Ramos (cell line): ENCODE measurements around the gene CIAO1.
"Not testable (repeated sequence)": the region's sequence is repeated elsewhere in the genome, so short reads cannot be mapped to it uniquely, and the experiment has no call there.

Source experiments
- in situ Hi-C: fragments of 300-500 bp; cut with MboI; formaldehyde crosslinking; loops from one replicate; pipeline ENCODE4 v1.14.3; 2022; ENCODE audit warnings: low sequenced_read_pairs; ENCODE audit not compliant: unreplicated experiment

The CIAO1 gene

DNA sequence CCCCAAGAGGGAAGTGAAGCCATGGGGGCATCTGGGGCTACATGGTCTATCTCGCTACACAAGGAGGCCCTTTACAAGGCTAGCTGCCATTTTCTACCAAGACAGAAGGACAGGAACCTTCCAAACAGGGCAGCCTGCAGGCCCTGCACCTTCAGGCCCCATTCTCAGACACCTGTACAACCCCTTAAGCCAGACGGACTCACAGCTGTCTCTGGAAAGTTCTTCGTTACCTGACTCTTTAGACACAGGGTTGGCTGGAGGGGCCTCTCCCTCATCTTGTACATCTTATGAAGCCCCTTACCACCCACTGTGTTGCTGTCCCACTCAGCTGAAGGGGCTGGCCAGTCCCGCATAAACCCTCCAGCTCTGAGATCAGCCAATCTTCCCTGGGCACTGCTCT is 17.4 kb upstream of the CIAO1 start:
- in situ Hi-C loops = no loop called here

GRCh38 chr2:96249654-96250053 is 16.4 kb upstream of the CIAO1 start:
- in situ Hi-C loops = no loop called here

- in situ Hi-C loops = no loop called here
Observed at GRCh38 chr2:96250188-96250587, 15.8 kb upstream of the CIAO1 start.

DNA sequence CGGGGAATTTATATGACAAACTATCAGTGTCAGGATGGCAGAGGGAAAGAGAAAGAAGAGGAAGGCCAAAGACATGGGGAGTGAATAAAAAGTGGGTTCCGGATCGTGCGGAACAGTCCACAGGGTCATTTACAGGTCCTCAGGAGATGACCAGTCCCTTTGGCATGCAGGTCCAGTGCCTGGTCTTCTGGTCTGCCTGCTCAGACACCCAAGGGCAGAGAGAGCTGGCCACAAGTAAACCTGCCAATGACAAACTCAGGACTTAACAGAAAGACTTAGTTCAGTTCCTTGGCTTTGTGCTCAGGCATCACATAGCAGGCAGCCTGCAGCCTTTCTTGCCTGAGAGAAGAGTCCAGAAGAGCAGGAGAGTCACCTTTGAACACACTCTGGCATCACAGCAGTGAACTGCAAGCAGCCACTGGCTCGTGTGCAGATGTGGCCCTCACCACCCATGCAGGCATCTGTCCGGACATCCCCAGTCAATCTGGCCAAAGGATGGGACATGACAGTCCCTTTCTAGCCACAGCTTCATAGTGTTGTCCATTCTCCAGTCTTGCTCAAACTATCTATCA is 14.2 kb upstream of the CIAO1 start:
- in situ Hi-C loops = no loop called here

GRCh38 chr2:96252526-96252925 is 13.5 kb upstream of the CIAO1 start:
- in situ Hi-C loops = no loop called here

DNA sequence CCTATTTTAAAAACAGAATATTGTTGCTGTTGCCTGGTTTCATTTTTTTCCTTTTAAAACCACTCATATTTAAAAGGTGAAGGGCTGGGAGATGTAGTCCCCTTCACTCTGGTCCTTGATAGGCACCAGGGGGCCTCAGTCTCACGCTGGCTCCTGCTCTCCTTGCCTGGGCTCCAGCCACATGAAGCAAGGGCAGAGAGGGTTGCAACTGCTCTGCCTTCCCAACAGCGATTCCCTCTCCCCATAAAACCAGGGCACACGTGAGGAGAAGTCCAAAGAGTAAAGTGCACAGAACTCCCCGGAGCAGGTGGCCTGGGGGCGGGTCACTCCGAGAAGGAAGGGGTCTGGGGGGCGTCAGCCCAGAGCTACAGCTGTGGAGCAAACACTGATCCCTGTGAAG is 13.0 kb upstream of the CIAO1 start:
- in situ Hi-C loops = no loop called here

DNA sequence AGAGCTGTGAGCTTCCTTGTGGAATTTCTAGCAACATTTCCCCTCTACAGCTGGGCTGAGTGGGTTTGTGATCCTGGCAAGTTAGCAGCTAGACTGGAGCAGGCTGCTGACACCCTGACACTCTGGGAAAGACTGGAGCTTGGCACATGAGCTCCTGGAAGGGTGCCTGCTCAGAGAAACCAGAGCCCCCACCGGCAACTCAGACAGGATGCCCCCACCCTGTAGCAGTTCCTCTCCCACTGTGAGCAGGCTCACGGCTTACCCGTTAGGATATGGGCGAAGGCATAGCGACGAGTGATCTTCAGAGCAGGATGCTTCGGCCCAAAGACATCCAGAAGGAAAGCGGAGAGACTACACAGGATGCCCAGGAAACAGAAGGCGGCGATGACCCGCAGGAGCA is 11.5 kb upstream of the CIAO1 start:
- in situ Hi-C loops = no loop called here

DNA sequence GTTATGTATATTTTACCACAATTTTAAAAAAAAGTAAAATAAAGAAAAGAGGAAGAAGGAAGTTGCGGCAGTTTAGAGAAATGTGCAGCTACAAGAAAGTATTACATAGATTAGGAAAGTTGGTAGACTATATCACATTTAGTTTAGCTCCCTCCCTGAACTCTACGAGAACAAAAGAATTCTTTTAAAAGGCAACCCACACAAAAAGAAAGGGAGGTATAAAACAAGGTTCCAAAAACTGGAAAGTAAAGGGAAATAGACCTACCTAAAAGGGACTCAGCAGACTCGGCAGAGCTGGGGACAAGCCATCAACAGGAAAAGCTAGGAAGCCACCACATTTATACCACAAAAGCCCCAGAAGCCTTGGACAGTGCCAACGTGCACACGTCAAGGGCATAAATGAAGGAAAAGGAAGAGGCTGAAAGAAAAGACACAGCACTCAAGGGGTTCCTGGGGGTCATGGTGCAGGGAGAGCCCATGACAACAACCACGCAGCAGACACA is 9.4 kb upstream of the CIAO1 start:
- in situ Hi-C loops = no loop called here

DNA sequence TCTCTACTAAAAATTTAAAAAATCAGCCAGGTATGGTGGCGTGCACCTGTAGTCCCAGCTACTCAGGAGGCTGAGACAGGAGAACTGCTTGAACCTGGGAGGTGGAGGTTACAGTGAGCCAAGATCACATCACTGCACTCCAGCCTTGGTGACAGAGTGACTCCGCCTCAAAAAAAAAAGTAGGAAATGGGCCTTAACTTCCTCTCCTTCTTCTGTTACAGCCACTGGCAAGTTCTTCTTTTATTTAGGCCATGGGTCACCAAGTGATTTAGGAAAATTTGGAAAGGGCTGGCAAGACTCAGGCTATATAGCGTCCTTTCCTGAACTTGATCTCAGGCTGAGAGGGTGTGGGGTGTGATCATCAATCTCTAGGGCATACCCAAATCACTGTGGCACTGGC is 8.3 kb upstream of the CIAO1 start:
- in situ Hi-C loops = not testable (repeated sequence)

DNA sequence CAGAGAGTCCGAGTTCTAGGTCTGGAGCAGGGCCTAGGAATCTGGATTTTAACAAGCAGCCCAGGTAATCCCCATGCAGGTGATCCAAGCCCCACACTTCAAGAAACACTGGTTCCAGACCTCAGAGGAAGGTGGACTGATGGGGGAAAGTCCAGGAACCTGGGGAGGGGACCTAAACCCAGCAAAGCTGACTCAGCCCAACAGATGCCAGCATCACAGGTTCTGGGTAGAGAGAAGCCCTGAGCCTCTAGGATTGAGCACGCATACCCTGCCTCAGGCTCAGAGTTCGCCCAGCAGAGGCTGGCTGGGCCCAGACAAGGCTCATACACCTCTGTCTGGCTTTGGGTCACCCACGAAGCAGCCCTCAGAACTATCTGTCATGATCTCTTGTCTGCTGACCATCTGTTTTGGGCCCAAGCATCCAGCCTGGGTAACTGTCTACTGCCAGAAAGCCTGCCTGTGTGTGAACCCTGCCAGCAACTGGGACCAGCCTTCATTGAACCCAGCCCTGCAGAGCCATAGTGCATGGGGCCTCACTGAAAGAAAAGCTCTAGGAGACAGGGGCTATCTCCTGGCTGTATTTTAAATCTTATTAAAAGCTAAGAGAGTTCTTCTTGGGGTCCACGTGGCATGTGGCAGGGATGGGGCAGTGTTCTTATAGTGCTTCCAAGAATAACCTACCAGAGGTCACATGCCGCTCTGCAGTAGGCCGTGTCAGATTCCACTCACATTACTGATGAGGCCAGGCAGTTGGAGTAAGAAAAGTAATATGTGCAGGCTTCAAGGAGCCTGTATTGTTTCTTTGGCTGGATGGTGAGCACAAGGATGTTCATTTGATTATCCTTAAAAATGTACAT is 7.6 kb upstream of the CIAO1 start:
- in situ Hi-C loops = no loop called here

GRCh38 chr2:96259497-96259921 is 6.5 kb upstream of the CIAO1 start:
- in situ Hi-C loops = no loop called here

GRCh38 chr2:96260387-96261260 is 5.4 kb upstream of the CIAO1 start:
- in situ Hi-C loops = no loop called here

GRCh38 chr2:96261328-96262003 is 4.6 kb upstream of the CIAO1 start:
- in situ Hi-C loops = no loop called here

- in situ Hi-C loops = no loop called here
Observed at GRCh38 chr2:96262306-96262705, 3.7 kb upstream of the CIAO1 start.

- in situ Hi-C loops = no loop called here
Observed at GRCh38 chr2:96264086-96264485, 1.9 kb upstream of the CIAO1 start.

DNA sequence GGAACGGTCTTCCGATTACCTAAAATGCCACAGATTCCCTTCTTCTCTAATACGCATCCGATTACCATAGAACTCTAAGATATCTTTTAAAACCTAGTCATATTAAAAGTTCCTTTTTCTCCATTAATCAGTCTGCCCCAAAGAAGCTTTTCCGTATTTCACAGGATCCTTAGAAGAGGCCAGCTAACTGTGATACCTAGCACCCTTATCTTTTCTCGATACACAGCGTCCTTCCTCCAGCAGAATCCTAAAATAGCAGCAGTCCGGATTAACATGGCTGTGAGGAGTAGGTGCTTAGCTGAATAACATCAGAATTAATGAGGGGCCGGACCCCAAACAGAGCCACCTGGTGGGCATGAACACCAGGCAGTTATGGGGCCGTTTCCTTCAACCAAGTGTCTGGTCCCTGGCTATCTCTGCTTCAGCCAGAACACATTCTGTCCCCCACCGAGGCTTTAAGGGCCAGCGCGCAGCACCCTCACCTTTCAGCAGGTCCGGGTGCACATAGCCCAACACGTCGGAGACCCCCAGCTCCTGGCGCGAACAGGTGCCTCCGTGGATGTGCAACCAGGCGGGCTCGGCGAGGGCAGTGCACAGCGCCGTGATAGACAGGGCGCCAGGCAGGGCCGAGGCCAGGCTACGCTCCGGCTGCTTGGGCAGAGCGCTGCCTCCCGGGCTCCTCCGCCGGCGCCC is 1.2 kb upstream of the CIAO1 start:
- in situ Hi-C loops = no loop called here

DNA sequence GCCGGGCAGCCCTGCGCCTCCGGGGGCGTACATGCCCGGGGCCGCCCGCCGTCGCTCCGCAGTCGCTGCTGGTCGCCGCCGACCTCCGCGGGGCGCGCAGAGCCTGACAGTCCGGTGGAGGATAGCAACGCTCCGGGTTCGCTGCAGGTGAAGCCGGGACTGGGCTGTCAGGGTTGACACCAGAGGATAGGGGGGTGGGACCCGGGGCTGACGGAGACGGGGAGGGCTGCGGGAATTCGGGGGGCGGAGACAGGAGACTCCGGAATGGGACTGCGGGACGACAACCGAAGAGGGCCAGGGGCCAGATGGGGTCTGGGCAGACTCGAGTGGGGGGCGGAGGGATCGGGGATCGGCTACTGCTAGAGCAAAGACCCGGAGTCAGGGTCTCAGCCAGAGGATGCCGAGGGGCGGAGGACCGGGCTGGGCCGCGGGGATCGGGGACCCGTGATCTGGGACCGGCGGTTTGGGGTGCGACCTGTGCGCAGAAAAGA is 631 bp upstream of the CIAO1 start:
- in situ Hi-C loops = no loop called here

DNA sequence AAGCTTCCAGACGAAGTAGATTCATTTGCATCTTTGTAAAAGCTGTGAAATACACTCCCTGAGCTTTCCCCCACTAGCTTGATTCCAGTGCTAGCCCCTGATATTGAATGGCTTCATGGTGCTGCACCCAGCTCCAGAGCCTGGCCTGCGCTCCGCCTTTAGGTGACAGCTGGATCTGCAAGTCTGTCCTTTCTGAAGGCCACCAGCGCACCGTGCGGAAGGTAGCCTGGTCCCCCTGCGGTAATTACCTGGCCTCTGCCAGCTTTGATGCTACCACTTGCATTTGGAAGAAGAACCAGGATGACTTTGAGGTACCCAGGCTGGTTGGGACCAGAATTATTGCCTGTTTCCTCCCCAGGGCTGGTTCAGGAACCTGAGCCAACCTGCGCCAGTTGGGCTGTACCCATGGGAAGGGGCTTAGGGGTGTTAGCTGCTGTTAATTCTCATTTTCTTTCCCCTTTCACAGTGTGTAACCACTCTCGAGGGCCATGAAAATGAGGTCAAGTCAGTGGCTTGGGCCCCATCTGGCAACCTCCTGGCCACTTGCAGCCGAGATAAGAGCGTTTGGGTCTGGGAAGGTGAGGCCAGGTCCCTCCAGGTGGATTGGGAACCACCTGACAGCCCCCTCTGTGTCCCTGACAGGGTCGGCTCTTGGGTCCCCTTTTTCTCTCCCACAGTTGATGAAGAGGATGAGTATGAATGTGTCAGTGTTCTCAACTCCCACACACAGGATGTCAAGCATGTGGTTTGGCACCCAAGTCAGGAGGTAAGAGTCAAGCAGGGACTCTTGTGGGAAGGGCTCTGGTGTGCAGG is 1.3 kb downstream of the CIAO1 start:
- in situ Hi-C loops = no loop called here

DNA sequence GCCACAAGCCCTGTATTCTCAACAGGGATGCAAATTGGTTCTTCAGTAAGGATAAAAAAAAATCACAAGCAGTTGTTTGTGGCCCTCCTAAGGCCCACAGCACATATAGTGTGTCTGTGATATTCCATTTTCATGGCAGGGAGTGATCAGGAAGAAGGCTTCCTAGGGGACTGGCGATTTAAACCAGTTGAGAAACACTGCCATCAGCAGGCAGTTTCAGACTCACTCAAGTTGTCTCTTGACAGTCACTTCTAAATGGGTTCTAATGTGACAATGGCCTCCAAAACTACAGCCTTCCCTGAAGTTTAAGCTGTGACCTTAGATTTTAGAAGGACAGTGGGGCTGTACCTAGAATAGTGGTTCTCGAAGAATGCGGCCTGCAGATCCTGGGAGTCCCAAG is 6.0 kb downstream of the CIAO1 start:
- in situ Hi-C loops = no loop called here
